Large intestine (tissue), 3 donors: ENCODE data around the gene UGDH. TPM values are rescaled to one million over a fixed set of nuclear protein-coding genes. Genes with fewer than 3 reads are reported as not detected.
"Not testable (repeated sequence)": the region's sequence is repeated elsewhere in the genome, so short reads cannot be mapped to it uniquely, and the experiment has no call there.

Experiments
- DNase-seq, 2 donors: peaks; one replicate each; pipeline versions ENCODE4 v3.0.0 to v3.0.0-alpha.2; 2013
- H3K27ac ChIP-seq: one replicate; pipeline ENCODE4 v1.5.1; 2013; ENCODE audit warnings: low read length
- H3K27me3 ChIP-seq: 2 replicates; pipeline ENCODE4 v1.6.1; 2013; ENCODE audit warnings: low read length; ENCODE audit not compliant: control insufficient read depth, insufficient read depth
- H3K36me3 ChIP-seq: 2 replicates; pipeline ENCODE4 v1.6.1; 2013; ENCODE audit warnings: low read length; ENCODE audit not compliant: control insufficient read depth, insufficient read depth
- H3K4me1 ChIP-seq: one replicate; pipeline ENCODE4 v1.6.1; 2013; ENCODE audit warnings: low read length; ENCODE audit not compliant: control insufficient read depth, insufficient read depth
- H3K4me3 ChIP-seq: one replicate; pipeline ENCODE4 v1.5.1; 2013; ENCODE audit warnings: low read length
- H3K9me3 ChIP-seq: one replicate; pipeline ENCODE4 v1.6.1; 2013; ENCODE audit warnings: mild to moderate bottlenecking, low read depth, low read length, moderate library complexity; ENCODE audit not compliant: control insufficient read depth
- WGBS: methylation state at CpG from one replicate; pipeline ENCODE4 v1.1.5; 2013; ENCODE audit warnings: low lambda C conversion rate; ENCODE audit not compliant: insufficient coverage; 5-methylcytosine and 5-hydroxymethylcytosine counted together
- polyA plus RNA-seq: library from polyadenylated mRNA; unstranded; fragments of 120-200 nt; gene quantifications from one replicate; pipeline ENCODE4 v1.2.1, GENCODE V29; 2013

Gene UGDH
- polyA plus RNA-seq, 1 donor = 64.2 TPM

DNA sequence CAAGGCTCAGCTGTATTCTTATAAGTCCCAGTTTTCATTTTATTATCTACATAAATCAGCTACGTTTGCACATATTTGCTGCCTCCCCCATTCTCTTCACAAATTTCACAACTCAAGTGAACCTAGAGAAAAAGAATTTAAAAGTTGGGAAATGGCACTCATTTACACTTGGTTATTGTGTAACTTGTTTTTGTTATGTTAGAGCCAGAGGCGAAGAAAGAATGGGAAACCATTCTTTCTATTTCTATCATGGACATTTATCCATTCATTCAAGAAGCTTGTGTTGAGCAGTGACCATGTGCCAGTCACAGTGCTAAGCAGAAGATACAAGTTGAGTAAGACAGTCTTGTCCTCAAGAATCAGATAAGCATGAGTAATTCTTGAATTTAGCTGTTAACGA, 54.8 kb downstream of the UGDH start:
- no peaks in the 10 kb centered on the region for H3K9me3 ChIP-seq
- peaks cover 7% of the 10 kb centered on the region for H3K36me3 ChIP-seq
- no peak overlapping the region for H3K27ac ChIP-seq
- DNase-seq = no peak
- WGBS = 79% methylated on average over 2 of the region's 3 CpGs
- no peaks in the 10 kb centered on the region for H3K27me3 ChIP-seq
- no peak overlapping the region for H3K4me3 ChIP-seq
- peaks cover 3% of the 10 kb centered on the region for H3K4me1 ChIP-seq

DNA sequence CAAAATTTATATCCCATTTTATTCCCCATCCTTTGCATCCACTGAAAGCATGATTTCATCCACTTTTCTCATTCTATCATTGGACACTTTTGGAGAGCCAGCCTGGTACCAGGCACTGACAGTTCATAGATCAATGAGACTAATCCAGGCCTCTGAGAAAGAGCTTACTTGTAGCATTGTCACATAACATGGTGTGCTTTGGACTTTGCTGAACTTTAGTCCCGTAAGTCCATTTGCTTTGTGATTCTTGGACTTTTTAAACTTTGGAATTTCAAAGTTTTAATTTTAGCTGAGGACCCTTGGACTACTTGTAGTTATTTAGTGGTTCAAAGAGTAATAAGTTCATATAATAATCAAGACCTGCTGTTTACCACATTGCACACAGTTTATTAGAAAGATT, 56.8 kb downstream of the UGDH start:
- Histone ChIP-seq H3K27ac (peak overlapping the region; percentile 79), H3K4me1 (peaks cover 3% of the 10 kb centered on the region), H3K36me3 (peaks cover 11% of the 10 kb centered on the region), H3K9me3 (no peaks in the 10 kb centered on the region), H3K27me3 (no peaks in the 10 kb centered on the region), H3K4me3 (no peak overlapping the region)
- no CpG with 5 or more reads among the region's 1 CpG for WGBS
- DNase-seq = peak; percentile 35 to 67

DNA sequence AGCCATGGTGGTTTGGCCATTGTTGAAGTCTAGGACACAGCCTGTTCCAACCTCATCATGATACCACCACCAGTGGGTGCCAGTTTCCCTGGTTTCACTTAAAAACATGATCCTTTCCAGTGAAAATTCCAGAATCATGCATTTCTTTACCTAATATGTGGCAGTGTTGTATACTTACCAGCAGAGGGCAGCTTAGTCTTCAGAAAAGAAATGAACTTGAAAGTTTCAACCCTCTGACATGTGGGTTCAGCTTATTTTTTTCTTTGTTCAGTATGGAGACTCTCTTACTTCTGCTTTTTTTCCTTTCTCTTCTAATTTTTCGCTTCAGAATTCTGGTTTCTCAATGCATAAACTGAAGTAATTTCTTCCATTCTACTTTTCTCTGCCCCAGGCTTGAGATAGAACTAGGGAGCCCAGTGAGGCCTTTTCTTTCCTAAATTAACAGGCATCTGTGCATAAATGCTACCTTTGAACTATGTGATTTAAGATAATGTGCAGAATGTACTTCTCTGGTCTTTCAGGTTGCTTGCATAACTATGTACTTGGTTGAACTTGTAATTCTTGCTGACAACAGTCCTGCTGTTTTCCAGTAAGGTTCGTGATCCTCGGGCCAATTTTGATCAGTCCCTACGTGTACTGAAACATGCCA, 57.7 kb downstream of the UGDH start:
- 30% methylated on average over 2 of the region's 4 CpGs for WGBS
- H3K4me3 ChIP-seq = no peak overlapping the region
- H3K4me1 ChIP-seq = peaks cover 3% of the 10 kb centered on the region
- no peaks in the 10 kb centered on the region for H3K9me3 ChIP-seq
- DNase-seq = peak; percentile 55 to 80
- H3K27ac ChIP-seq = peak overlapping the region; percentile 79
- peaks cover 14% of the 10 kb centered on the region for H3K36me3 ChIP-seq
- no peaks in the 10 kb centered on the region for H3K27me3 ChIP-seq

DNA sequence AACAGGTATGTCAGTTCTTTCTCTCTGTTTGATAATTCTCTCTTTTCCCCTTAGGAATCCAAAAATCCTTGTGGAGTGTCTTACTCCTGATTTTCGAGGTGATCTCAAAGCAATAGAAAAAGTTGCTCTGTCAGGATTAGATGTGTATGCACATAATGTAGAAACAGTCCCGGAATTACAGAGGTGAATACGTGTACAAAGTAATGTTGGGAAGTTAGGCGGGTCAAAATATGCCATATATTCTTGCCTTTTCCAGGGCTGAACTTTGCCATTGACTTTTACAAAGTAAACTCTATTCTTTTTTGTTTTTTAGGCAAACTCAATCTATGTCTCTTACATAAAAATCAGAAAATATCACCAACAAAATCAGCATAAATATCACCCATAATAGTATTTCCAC, 59.8 kb downstream of the UGDH start:
- no peak for DNase-seq
- Histone ChIP-seq H3K9me3 (no peaks in the 10 kb centered on the region), H3K4me3 (no peak overlapping the region), H3K4me1 (peaks cover 3% of the 10 kb centered on the region), H3K27me3 (no peaks in the 10 kb centered on the region), H3K36me3 (peaks cover 28% of the 10 kb centered on the region), H3K27ac (no peak overlapping the region)
- 100% methylated on average over 1 of the region's 4 CpGs for WGBS

DNA sequence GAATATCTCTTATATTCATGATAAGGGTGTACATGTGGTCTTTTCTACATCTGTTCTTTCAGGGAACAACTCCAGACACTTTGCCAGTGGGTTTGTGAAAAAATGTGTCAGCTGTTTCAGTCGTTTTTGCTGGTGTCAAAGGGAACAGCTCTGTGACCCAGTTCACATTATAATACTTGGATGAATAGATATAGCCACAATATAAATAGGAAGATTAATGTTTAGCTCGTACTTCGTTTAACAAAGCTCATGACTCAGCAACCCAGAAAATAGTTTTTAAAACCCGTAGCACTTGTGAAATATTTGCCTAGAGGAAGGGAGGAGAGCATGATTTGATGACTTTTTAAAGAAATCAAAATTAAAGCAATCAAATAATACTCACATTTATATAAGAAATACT, 60.5 kb downstream of the UGDH start:
- WGBS = no CpG with 5 or more reads among the region's 4 CpGs
- H3K4me3 ChIP-seq = no peak overlapping the region
- H3K27ac ChIP-seq = no peak overlapping the region
- DNase-seq = peak in 1 of 2 donors; percentile 39
- no peaks in the 10 kb centered on the region for H3K27me3 ChIP-seq
- peaks cover 3% of the 10 kb centered on the region for H3K4me1 ChIP-seq
- H3K36me3 ChIP-seq = peaks cover 24% of the 10 kb centered on the region
- no peaks in the 10 kb centered on the region for H3K9me3 ChIP-seq

DNA sequence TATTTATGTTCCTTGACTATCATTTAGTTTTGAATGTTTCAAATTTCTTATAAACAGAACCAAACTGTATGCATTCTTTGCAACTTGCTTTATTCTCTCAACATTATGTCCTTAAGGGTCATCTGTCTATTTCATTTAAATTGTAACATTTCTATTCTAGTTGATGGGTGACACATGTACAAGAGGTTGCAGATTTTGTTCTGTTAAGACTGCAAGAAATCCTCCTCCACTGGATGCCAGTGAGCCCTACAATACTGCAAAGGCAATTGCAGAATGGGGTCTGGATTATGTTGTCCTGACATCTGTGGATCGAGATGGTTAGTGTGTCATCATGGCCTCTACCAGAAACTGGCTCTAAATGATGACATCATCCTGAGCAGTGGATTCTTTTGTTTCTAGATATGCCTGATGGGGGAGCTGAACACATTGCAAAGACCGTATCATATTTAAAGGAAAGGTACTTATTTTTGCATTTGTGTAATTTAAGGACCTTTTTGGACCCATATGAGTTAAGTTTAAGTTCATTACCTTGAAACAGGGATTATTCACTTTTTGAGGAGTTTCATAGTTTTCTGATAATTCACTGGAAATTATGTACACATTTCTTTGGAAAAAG, 62.2 kb downstream of the UGDH start:
- Histone ChIP-seq H3K4me3 (no peak overlapping the region), H3K36me3 (peaks cover 21% of the 10 kb centered on the region), H3K27me3 (no peaks in the 10 kb centered on the region), H3K4me1 (peaks cover 3% of the 10 kb centered on the region), H3K27ac (no peak overlapping the region), H3K9me3 (no peaks in the 10 kb centered on the region)
- no CpG with 5 or more reads among the region's 2 CpGs for WGBS
- DNase-seq = no peak

DNA sequence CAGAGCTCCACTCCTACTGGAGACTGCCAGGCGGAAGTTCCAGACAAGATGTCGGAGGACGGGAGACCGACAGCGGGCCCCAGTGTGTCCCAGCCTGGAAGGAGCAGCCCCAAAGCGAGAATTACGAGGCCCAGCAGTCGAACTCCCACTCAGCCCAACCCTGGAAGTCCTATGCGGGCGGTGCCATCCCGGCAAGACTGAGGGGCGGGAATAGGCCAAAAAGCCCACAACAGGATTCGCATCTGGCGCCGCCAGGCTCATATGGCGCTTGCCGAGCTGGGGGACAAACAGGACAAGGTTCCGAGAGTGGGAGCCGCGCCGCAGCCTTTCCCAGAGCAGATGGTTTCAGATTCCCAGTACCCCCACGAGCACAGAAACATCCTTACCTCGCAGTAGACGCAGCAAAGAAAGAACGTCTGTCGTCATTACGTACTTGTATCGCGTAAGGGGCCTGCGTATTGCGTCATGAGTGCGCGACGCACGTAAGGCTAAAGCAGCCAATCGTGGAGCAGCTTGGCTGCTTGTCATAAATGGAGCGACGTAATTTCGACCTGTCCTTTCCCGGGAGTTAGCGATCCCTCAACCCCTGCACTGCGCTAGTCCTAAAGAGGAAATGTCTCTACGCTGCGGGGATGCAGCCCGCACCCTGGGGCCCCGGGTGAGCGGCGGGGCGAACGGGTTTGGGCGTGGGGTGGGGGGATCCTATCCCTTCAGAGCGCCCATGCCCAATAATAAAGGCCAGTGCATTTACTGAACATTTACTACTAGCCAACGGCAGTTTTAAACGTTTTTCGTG, 68.5 kb downstream of the UGDH start, which contains the start of the genes LIAS and RPL9:
TSS of gene LIAS (plus strand) at position 552 of the 796 bp plus-strand sequence. CDS start at position 614, 62 bp downstream.
TSS of gene RPL9 (minus strand) at position 418 of the 796 bp plus-strand sequence. CDS start 483 bp downstream, outside the sequence.
- H3K27me3 ChIP-seq = no peaks in the 10 kb centered on the region
- peak within 1 kb of the TSS; percentile 93 for H3K27ac ChIP-seq
- peak; percentile 99 for DNase-seq
- no peaks in the 10 kb centered on the region for H3K9me3 ChIP-seq
- H3K4me3 ChIP-seq = peak within 1 kb of the TSS; percentile 77
- peaks cover 12% of the 10 kb centered on the region for H3K4me1 ChIP-seq
- H3K36me3 ChIP-seq = peaks cover 43% of the 10 kb centered on the region
- WGBS = 0% methylated on average over 3 of the region's 55 CpGs

DNA sequence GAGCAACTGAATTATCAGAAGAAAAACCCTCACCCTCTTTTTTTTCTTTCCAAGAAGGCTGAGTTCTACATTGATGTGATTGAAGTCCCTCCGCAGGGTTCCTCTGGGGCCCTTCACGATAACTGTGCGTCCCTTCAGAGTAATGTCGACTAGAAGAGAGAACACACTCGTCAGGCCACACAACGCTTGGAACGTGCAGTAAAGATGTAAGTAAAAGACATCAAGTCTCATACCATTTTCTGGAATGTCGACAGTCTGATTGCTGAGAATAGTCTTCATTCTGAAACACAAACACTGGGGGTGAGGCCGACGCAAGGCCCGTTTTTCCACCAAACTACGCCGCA, 69.1 kb downstream of the UGDH start:
- H3K36me3 ChIP-seq = peaks cover 45% of the 10 kb centered on the region
- no CpG with 5 or more reads among the region's 13 CpGs for WGBS
- peaks cover 12% of the 10 kb centered on the region for H3K4me1 ChIP-seq

DNA sequence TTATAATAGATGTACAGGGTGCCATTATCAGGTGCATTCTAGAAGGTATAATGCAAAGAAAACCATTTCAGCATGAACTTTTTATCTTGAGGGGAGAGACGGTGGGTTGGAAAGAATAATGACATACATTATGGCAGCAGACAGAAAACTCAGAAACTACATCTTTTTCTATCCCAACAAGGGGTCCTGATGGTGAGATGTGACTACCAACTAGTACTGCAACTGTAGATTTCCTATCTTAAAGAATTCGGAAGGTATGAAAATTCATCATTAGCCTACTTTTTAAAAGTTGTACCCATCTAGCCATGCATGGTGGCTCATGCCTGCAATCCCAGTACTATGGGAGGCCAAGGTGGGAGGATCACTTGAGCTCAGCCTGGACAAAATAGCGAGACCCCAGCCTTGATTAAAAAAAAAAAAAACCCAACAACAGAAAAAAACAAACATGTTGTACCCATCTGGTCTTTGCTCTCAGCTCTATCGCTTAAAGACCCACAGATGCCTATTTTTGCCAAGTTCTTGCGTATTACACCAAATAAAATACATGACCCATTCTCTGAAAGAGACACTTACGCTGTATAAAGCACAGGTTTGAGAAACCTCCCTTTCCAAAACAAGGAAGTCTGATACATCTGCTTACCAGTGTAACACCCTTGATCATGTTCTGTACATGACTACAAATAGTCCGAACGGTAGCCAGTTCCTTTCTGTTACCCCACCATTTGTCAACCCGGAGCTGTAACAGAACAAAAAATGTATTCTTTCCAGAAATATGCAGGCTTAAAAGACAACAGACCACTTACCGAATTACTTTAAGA, 70.1 kb downstream of the UGDH start:
- WGBS = no CpG with 5 or more reads among the region's 10 CpGs
- H3K27ac ChIP-seq = no peak overlapping the region
- H3K4me3 ChIP-seq = peak overlapping the region; percentile 77
- peaks cover 49% of the 10 kb centered on the region for H3K36me3 ChIP-seq
- H3K27me3 ChIP-seq = no peaks in the 10 kb centered on the region
- H3K4me1 ChIP-seq = peaks cover 12% of the 10 kb centered on the region
- no peaks in the 10 kb centered on the region for H3K9me3 ChIP-seq
- DNase-seq = no peak

More for the DNA sequence above, 69.1 kb downstream of the UGDH start:
- Histone ChIP-seq H3K4me3 (peak overlapping the region; percentile 77), H3K27ac (peak overlapping the region; percentile 93)
- H3K9me3 ChIP-seq, H3K27me3 ChIP-seq, DNase-seq: not testable (repeated sequence)

DNA sequence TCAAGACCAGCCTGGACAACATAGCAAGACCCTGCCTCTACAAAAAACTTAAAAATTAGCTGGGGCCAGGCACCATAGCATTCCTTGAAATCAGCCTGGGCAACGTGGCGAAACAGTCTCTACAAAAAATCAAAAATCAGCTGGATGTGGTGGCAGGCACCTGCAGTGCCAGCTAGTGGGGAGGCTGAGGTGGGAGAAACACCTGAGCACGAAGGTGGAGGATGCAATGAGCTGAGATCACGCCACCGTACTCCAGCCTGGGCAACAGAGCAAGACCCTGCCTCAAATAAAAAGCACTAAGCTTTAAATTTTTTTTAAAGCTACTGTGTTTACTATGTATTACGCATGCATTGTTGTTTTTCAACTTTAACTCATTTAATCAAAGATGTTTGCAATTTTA, 71.8 kb downstream of the UGDH start:
- DNase-seq = no peak
- Histone ChIP-seq H3K27me3 (no peaks in the 10 kb centered on the region), H3K4me1 (peaks cover 16% of the 10 kb centered on the region), H3K36me3 (peaks cover 55% of the 10 kb centered on the region), H3K27ac (no peak overlapping the region), H3K9me3 (no peaks in the 10 kb centered on the region), H3K4me3 (no peak overlapping the region)
- WGBS = 100% methylated on average over 1 of the region's 6 CpGs
